Activated T-helper 1 cell treated with anti-CD3 and anti-CD28 coated beads, Interleukin-2, amount 50 U/mL, for 16 hours (primary cell): ENCODE data around the gene MAP7D1.

Source experiments
- DNase-seq, 2 donors: peaks; one replicate each; pipeline ENCODE4 v3.0.0-alpha.2; 2020; ENCODE audit warnings: low read depth in 1 of 2, low spot score in 1 of 2

MAP7D1 gene

DNA sequence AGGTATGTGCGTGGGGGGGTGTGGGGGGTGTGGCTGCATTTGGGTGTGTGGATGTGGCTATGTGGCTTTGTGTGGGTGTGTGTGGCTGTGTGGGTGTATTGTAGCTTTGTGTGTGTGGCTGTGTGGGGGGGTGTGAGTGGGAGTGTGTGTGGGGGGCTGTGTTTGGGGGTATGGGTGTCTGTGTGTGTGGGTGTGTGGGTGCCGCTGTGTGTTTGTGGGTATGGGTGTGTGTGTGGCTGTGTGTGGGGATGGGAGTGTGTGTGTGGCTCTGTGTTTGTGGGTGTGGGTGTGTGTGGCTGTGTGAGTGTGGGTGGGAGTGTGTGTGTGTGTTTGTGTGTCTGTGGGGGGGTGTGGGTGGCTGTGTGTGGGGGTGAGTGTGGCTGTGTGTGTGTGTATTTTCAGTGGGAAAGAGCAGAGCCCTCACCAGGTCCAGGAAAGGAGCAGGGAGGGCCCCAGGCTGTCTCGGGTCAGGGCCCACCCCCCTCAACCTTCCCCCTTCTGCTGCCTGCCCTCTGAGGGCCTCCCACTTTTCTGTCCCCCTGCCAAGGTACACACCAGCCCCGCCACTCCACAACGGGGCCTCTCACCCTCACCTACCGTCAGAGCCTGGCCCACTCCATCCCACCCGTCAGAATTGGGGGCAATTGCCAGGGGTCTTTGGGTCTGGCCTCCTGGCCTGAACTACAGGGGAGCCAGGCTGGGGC lies 29.0 kb upstream of the MAP7D1 start:
- no peak for DNase-seq

GRCh38 chr1:36128126-36128904 lies 27.6 kb upstream of the MAP7D1 start:
- no peak for DNase-seq

DNA sequence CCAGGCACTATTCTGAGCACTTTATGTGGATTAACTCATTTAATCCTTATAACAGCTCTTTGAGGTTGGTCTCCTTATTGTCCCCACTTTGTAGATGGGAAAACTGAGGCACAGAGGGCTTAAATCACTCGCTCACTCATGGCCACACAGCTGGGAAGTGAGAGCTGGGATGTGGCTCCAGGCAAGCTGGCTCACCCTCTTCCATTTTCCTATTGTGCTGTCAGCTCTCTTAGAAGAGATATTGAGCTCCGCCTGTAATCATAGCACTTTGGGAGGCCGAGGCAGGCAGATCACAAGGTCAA lies 27.1 kb upstream of the MAP7D1 start:
- no peak for DNase-seq

DNA sequence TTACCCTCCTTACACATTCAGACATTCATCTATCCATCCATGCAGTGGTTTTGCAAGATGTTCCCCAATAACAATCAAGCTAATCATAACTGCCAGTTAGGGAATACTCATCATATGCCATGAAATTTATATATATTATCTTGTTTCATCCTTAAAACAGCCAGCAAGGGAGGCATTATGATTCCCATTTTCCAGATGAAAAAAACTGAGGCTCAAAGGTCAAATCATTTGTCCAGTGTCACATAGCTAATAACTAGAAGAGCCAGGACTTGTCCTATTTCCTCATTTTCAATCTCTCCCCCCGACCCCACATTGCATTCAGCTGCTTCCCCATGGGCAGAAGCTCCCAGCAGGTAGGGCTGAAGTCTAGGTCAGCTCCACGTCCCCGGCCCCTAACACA lies 23.9 kb upstream of the MAP7D1 start:
- no peak for DNase-seq

- DNase-seq, result no peak
Observed at GRCh38 chr1:36133484-36133883, 22.5 kb upstream of the MAP7D1 start.

GRCh38 chr1:36134031-36134430 lies 21.9 kb upstream of the MAP7D1 start:
- no peak for DNase-seq

- no peak for DNase-seq
Observed at GRCh38 chr1:36134505-36135329, 21.2 kb upstream of the MAP7D1 start.

DNA sequence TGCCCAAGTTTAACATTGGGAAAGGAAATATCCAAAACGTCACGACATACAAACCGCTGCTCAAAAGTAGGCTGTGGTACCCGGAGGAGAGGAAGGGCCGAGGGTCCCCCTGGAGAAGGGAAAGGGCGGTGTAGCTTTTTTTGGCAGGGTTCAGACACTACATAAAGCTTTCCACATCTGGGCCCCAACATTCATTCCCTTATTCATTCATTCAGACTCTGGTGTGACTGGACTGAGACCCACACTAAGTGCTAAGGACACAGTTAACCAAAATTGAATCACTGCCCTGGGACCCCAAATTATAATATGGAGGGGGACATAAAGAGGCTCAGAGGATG lies 20.7 kb upstream of the MAP7D1 start:
- DNase-seq, result no peak

DNA sequence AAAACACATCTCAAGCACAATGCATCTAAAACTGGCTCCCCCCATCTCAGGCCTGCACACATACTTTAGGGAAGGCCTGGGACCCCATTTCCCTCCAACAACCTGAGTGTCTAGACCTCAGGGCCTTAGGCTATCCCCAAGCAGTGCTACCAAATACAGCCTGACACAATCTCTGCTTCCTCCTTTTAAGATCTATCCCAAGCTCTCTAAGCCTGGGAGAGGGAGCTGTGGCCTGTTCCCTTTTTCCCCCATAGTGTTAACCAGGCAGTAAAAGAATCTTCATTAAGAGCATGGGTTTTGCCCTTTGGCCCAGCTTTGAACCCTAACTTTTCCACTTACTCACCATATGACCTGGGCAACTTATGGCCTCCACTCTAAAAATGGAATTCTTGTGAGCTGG lies 20.2 kb upstream of the MAP7D1 start:
- no peak for DNase-seq

GRCh38 chr1:36136535-36136934 lies 19.4 kb upstream of the MAP7D1 start:
- DNase-seq, result no peak

DNA sequence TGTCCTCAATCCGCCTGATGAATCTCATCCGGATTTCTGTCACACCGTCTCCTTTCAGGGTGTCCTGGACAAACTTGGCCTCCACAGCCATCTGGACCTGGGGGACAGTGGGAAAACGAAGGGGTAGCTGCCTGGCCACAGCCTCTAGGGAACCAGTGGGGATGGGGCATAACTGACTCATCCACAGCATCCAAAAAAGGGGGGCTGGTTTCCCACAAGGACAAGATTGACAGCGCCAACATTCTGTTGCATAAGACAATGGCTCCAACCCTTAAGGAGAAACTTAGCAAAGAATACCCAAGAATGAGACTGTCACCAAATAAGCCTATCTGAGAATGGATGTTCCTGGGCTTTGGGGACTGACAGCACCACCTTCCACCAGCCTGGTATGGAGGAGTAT lies 18.7 kb upstream of the MAP7D1 start:
- no peak for DNase-seq

- DNase-seq, result no peak
Observed at GRCh38 chr1:36137776-36138175, 18.2 kb upstream of the MAP7D1 start.

DNA sequence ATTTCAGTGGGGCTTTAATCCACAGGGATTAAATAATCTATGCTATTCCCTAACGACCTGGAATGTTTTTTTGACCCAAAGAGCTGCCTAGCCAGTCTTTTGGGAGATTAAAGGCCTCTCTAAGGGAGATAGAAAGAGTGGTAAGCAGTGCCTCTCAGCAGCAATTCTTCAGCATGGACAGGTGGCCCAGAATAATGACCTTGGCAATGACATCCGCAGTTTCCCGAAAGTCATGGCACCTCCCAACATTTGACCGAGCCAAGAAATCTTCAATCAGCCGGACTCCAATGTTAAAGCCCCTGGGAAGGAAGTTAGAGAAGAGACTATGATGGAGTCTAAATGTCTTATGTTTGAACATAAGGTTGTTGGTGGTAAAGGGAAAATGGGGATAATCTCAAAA lies 16.4 kb upstream of the MAP7D1 start:
- DNase-seq, result no peak

DNA sequence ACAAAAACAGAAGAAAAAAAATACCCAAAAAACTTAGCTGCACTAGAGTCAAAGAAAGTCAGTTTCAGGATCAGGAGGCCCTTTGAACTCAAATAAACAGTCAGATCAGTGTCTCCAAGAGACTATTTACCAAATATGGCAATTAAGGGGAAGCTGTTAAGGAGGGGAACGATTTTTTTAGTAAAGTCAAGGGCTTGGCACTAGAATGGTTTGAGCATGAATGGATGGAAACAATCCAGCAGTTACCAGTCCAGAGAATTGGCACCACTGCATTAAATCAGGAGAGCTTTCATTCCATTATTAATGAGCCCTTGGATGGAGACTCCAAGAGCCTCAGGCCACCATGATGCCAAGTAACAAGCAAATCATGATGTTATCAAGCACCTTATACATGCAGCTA lies 13.8 kb upstream of the MAP7D1 start:
- DNase-seq, result no peak

DNA sequence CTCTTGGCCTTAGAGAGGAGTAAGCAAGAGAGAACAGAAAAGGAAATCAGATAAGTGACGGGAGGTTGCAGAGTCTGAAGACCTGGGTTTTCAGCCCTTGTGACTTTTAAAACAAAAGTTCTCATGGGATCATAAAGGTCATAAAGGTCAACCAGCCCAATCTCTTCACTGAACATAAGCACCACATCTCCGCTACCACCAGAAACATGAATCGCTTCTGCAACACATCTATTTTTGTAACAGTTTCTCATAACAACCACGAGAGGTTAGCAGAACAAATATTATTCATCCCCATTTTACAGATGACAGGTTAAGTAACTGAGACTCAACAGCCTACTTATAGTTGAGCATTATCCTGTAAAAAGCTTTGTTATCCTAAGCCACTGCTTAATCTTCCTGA lies 12.5 kb upstream of the MAP7D1 start:
- DNase-seq, result no peak

DNA sequence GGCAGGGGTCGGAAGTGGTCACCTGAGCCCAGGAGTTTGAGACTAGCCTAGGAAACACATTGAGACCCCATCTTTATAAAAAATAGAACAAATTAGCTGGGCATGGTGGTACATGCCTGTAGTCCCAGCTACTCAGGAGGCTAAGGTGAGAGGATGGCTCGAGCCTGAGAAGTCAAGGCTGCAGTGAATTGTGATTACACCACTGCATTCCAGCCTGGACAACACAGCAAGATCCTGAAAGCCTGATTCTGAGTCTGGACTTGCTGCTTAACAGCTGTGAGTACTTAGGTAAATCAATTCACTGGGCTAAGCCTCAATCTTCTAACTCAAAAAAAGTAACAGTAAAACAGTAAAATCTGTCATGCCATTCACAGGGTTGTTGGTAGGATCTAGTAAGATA lies 11.5 kb upstream of the MAP7D1 start:
- DNase-seq, result no peak

DNA sequence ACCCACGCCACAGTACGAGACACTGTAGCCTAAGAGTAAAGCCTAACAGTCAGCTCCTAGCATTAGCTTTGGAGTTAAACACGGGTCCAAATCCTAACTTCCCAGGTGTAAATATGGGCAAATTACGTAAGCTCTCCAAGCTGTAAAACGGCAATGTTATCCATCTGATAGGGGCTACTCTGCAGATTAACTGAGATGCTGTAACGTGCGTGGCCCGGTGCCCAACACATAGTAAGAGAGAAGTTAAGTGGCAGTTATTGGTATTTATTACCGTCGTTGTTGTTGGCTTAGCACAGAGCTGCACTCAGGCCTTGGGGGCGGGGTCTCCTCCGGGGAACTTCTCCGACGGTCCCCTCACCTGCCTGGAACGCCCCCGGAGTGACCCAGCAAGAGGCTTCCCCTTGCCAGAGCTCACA lies 7.1 kb upstream of the MAP7D1 start:
- DNase-seq, result no peak

DNA sequence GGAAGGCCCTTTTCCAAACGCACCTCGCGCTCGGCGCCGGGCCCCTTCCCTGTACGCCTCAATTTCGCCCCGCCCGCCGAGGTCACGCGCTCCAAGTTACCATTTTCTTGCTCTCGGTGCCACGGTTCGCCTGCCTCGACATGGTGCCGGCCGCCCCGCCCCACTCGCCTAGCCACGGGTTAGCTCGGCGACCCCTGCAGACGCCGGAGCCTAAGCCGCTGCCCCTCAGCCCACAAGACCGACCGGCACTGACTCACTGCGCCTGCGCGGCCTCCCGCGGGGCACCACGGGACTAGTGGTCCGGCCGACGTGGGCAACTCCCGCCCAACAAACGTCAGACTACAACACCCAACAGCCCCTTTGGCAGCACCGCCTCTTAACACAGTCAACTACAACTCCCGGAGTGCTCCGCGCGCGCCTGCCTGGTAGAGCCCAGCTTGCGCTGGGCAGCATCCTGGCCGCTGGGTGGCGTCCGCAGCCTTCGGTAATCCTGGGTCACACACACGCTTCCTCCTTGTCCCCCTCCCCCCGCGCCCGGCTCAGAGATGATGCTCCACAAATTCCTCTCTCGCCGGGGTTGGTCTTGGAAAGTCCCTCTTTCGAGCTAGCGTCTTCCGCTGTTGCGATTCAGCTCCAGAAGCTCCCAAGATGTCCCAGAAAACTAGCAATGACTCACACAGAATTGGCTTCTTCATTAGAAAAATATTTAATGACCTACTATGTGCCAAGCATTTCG lies 6.6 kb upstream of the MAP7D1 start, which contains the start of gene TRAPPC3:
TRAPPC3 (minus strand) TSS at position 250 of the 736 bp plus-strand sequence; CDS start at position 142, 108 bp downstream.
- peak; percentile 98 to 99 for DNase-seq

GRCh38 chr1:36149973-36150295 lies 6.0 kb upstream of the MAP7D1 start:
- no peak for DNase-seq

- DNase-seq, result peak; percentile 45 to 56
Observed at GRCh38 chr1:36150296-36151133, 5.4 kb upstream of the MAP7D1 start.
